HG02943 (cell line): ENCODE measurements around the gene SLC41A1.
"Not testable (repeated sequence)": the region's sequence is repeated elsewhere in the genome, so short reads cannot be mapped to it uniquely, and the experiment has no call there.

Source experiments
- ATAC-seq: cut with Tn5 transposase; IDR thresholded peaks from one replicate; pipeline ENCODE4 v1.9.1; 2021; ENCODE audit warnings: mild to moderate bottlenecking, low read depth, moderate library complexity; ENCODE audit not compliant: unreplicated experiment

The SLC41A1 gene

DNA sequence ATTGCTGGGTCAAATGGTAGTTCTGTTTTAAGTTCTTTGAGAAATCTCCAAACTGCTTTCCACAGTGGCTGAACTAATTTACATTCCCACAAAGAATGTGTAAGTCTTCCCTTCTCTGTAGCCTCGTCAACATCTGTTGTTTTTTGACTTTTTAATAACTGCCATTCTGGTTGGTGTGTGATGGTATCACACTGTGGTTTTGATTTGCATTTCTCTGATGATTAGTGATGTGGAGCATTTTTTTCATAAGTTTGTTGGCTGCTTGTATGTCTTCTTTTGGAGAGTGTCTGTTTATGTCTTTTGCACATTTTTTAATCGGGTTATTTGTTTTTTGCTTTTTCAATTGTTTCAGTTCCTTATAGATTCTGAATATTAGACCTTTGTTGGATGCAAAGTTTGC lies 10.3 kb upstream of the SLC41A1 start:
- not testable (repeated sequence) for ATAC-seq

- no peak for ATAC-seq
These were observed 9.4 kb upstream of the SLC41A1 start for GRCh38 chr1:205822397-205822796.

GRCh38 chr1:205817988-205818387 lies 5.0 kb upstream of the SLC41A1 start:
- no peak for ATAC-seq

DNA sequence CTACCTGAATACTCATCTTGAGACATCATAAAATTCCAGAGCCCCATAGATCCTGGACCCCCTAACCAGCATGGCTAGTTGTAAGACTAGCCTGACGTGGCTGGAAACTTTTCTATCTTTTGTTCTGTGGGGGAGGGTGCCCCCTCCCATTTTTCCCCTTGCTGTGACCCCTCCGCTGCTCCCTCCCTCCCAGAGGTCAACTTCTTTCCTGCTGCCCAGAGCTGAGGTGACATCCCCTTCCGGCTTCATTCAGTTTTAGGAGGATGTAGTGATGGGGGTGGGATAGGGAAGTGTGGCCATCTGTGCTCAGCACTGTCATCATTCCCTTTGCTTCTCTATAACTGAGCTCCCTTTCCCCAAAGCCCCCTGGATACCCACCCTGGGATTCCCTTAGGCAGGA lies 4.4 kb upstream of the SLC41A1 start:
- no peak for ATAC-seq

GRCh38 chr1:205813755-205814058 lies 709 bp upstream of the SLC41A1 start:
- ATAC-seq, result no peak

DNA sequence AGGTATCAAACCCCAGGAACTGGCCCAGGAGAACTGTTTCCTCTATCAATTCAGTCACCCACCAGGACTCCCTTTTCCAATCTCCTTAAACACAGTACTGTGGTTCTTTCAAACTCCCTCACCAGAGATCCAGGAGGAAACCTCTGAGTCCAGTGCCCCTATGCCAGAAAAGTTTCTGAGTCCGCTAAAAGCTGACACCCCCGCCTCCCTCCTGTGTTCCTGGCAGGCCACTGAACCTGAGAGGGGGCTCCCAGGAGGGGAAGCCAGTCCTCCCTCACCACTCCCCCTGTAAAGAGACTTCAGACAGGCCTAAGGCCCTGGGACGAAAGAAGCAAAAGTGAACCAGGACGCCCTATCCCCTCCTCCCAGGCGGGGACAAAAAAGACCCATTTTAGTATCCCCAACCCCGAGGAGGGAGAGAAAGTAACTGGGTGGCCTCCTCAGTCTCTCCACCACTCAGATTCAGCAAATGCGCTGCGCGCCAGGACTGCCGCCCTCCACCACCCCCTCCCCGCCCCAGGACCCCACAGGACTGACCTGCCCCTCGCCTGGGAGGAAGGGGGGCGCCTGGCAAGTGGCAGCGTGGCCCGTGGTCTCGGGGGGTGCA lies 624 bp downstream of the SLC41A1 start:
- ATAC-seq, result no peak

DNA sequence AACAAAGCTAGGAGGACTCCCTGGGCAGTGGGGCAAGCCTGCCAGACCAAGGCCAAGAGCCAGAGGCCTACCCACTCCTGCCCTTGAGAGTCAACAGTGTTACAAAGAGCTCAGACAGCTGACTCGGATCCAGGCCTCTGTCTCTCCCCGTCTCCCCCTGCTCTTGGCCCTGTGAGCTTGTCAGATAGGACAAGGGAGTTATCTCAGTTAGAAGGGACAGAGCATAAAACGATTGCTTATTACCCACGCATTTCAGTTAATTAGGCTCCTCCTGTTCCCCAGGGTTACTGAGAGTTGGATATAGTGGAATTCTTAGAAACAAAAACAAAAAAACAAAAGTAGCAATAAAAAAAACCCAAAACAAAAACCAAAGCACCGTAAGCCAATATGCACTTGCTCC lies 1.3 kb downstream of the SLC41A1 start:
- no peak for ATAC-seq

DNA sequence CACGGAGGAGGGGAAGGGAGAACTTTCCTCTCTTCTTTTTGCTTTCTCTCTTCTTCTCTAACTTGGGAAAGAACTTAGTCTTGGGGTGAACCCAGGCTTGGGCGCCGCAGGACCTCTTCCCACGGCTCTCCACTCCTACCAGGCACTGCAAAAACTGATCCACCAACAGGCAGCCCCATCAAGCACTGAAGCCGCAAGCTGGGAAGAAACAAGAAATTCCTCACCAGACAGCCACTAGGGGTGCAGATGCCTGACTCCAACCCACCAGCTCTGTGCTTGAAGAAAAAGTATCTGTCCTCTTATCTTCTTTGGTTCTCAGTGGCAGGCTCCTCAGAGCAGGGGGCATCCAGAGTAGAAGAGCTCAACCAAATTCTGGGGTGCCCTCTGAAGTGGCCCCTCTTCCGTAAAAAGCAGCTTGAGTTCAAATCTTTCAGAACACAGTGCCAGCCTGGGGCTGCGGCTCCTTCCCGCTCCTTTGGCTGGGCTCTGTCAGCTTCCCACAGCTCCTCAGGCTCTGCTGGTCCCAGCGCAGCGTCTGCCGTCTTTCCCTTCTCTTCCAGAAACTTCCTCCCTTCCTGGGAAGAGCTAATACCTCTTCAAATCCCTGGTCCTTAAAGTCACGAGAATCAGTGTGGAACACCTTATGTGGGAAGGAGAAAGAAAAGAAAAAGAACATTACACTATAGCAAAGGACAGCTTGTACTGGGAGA lies 2.4 kb downstream of the SLC41A1 start:
- ATAC-seq, result no peak

GRCh38 chr1:205809942-205810345 lies 3.1 kb downstream of the SLC41A1 start:
- no peak for ATAC-seq

GRCh38 chr1:205809469-205809868 lies 3.5 kb downstream of the SLC41A1 start:
- no peak for ATAC-seq

DNA sequence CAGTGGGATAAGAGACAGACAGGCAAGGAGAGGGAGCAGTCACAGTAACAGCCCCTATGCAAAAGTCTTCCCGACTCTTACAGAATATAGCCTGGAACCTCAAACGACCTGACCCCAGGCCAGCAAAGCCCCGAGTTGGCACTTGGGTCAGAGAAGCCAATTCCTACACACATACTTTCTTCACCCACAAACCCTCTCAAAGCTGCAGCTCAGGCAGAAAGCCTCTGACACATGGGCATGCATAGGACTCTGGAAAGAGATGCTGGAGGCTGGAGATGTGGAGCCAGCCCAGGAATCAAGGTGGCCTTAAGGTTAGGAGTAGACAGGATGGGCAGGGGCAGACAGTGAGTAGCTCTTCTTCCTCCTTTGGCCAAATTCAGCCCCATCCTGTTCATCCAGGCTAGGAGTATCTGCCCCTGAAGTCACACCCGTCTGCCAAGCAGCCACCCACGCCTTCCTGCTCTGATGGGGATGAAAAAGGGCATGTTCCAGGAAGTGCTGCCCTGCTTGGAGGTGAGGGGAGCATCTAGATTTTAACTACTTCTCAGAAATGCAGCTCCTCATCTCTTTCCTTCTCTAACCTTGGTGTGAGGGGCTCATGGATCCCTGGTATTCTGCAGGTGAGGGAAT lies 7.8 kb downstream of the SLC41A1 start:
- no peak for ATAC-seq

GRCh38 chr1:205804605-205805004 lies 8.4 kb downstream of the SLC41A1 start:
- ATAC-seq, result no peak

DNA sequence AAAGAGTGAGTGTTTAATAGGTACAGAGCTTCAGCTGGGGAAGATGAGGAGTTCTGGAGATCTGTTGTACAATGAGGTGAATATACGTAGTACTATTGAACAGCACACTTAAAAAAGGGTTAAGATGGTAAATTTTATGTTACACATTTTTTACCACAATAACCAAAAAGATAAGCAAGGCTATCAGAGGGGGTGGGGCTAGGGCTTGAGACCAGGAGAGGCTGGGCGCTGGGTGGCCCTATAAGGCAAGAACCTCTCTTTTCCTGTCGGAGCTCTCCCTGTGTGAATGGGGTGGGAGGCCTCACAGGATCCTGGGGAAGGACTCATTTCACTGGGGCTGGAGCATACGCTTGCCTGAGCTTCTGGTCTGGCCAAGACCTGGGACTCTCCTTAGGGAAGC lies 9.0 kb downstream of the SLC41A1 start:
- ATAC-seq, result no peak

DNA sequence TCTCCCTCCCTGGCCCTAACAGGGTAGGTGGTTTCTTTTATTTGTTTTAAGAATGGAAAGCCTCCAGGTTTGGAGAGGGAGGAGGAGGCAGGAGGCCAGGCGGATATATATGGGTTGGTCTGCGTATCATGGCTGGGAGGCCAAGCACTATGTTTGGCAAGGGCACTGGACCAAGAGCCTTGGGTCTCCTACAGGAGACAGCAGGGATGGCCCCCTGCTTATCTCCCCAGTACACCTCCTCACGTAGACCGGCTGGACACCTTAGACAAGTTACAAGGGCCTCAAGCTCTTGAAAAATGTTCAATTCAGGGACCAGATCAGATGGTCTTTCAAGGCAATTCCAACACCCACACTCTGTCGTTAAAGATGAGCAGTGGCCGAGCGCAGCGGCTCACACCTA lies 10.9 kb downstream of the SLC41A1 start:
- ATAC-seq, result no peak

DNA sequence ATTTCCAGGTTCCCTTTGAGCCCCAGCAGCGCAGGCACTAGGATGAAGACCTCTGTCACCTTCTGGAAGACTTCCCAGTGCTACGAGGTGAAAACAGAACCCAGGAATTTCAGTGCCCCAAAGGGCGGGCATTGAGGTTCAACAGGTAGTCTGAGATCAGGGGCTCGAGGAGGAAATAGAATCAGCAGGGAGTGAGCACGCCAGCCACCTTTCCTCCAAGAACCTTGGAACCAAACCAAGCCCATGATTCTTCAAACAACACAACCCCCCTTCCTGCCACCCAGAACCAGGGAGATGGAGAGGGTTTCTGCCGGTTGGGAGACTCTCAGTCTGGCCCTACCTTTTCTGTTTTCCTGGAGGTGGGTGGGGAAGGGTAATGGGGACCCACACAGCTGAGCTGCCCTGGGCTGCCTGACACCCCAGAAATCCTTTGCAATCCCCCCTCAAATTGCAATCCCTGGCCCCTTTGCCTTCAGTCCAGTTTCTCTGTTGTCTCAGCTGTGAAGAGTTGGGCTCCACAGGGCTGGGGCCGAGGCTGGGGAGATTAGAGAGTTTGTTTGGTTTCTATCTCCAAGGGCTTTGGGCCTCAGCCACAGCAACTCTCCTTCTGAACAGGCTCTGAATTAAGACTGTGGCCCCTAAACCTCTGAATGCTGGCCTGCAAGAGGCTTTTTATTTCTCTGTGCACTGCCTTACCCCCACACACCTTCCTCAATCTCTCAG lies 11.9 kb downstream of the SLC41A1 start:
- no peak for ATAC-seq

GRCh38 chr1:205800427-205800826 lies 12.6 kb downstream of the SLC41A1 start:
- ATAC-seq, result no peak

DNA sequence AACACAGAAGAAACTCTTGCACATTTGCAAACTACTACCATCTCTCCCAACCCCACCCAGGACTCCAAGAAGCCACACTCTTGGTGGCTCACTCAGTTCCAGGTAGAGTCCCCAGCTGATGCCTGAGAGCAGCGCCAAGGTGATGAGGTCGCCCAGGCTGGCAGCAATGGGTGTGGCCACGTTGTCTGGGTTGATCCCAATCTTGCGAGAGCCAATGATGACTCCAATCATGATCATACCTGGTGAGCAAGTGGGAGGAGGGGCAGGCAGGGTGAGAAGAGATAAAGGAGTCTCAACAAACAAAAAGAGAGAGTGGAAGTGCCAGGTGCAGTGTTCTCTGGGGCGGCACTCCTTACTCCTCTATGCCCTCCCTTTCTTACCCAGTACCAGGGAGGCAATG lies 14.4 kb downstream of the SLC41A1 start:
- no peak for ATAC-seq

DNA sequence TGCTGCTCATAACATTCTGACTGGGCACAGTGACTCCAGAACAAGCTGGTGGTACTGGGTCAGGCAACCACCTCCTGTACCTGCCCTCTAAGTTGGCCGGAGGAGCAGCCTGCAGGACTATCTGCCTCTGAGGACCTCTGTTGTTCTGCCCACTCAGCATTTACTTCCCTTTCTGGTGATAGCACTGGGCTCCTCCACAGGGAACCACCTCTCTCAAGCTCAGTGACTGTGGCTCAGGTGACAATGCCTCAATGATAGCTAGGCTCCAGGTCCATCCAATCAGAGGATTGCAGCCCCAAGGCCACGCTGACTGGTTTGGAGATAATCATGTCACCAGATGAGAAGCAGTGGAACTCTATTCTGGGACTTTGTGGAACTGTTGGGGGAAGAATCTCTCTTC lies 15.8 kb downstream of the SLC41A1 start:
- no peak for ATAC-seq

DNA sequence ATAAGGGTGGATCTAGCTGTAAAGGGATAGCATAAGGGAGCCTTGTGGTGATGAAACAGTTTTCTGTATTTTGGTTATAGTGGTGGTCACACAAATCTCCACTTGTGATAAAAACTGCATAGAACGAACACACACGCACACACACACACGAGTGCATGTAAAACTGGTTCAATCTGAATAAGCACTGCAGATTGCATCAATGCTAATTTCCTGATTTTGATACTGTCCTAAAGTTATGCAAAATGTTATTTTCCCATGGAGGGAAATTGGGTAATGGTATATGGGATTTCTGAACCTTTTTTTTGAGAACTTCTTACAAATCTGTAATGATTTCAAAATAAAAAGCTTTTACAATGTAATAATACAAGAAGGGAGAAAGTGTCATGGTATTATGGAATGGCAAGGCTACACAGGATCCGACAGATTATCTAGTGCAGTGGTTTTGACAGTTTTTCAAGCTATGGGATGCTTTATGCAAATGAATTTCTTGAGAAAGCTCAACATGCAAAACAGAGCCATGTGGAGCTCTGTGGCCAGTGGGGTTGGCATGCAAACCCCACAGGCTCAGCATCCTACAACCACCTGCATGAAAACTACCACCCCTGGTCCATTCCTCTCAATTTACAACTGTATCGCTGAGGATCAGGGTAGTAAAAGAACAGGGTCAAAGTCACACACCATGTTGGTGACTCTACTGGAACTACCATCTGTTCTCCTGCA lies 18.8 kb downstream of the SLC41A1 start:
- ATAC-seq, result no peak

DNA sequence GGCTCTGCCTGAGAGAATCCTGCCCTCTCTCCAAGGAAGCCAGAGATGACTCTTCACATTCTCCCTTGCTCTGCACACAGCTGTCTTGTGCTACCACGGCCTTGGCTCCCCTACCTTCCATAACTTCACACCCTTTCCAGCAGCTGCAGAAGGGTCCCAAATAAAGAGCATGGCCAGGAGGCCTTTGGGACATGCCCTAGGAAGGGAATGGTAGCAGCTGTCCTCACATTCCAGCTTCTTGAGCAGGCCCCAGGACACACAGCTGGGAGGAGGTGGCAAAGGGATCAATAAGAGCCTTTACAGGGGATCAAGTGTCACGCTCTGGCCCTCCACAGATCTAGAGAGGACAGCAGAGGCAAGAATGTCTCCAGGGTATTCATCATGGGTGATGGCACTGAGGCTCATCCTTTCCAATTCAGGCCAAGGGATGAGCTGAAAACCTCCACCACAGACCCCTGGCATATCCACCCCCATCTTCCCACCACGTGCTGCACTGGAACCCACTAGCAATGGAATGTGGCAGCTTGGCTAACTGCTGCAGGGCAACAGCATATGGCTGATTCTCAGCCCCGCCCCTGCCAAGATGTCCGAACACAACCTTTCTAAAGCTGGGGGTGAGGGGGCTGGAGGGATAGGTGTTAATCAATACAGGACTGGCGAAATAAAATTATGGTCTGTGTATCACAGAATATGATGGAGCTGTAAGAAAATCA lies 19.9 kb downstream of the SLC41A1 start:
- no peak for ATAC-seq
